ENCODE results near the gene CHST9.
"Not testable (repeated sequence)": the region's sequence is repeated elsewhere in the genome, so short reads cannot be mapped to it uniquely, and the experiment has no call there.

CHST9 gene, protein sequence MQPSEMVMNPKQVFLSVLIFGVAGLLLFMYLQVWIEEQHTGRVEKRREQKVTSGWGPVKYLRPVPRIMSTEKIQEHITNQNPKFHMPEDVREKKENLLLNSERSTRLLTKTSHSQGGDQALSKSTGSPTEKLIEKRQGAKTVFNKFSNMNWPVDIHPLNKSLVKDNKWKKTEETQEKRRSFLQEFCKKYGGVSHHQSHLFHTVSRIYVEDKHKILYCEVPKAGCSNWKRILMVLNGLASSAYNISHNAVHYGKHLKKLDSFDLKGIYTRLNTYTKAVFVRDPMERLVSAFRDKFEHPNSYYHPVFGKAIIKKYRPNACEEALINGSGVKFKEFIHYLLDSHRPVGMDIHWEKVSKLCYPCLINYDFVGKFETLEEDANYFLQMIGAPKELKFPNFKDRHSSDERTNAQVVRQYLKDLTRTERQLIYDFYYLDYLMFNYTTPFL

DNA sequence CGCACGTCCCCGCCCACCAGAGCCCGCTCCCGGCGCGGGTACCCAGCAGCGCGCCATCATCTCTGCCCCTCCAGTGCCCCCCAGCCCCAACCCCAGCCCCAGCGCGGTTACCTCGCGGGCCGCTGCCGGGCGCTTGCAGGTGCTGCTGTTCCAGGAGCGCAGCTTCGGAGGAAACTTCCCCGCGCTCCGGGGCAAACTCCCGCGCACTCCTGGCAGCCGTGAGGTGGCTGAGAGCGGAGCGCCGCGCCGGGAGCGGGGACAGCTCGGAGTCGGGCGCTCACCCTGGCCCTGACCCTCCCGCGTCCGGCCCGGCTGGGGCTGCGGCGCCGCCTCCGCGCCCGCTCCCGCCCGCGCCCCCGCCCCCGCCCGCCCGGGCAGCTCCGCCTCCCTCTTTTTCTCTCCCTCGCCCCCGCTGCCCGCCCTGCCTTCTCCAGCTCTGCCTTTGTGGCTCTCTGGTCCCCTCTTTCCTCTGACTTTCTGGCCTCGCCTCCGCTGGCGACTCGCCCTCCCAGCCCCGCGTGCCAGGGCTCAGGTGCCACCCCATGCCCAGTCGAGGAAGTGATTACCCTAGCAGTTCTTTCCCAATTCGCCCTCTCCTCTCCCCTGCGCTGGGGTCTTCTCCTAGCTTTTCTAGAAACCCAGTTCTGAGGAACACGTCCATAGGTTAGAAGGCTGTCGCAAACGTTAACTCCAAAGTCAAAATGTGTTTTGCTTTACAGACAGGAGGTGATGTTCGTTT, at the start of gene CHST9:
TSS of gene CHST9 (minus strand) at position 284 of the 739 bp plus-strand sequence. CDS start 42,499 bp downstream, outside the sequence.
- no peak within 1 kb of the TSS for H3K27ac ChIP-seq
- ChIA-PET CTCF (no interaction called here), POLR2A (ENCODE audit: low non-redundant PET) (no interaction called here)
- TF ChIP-seq, protein P1, sequence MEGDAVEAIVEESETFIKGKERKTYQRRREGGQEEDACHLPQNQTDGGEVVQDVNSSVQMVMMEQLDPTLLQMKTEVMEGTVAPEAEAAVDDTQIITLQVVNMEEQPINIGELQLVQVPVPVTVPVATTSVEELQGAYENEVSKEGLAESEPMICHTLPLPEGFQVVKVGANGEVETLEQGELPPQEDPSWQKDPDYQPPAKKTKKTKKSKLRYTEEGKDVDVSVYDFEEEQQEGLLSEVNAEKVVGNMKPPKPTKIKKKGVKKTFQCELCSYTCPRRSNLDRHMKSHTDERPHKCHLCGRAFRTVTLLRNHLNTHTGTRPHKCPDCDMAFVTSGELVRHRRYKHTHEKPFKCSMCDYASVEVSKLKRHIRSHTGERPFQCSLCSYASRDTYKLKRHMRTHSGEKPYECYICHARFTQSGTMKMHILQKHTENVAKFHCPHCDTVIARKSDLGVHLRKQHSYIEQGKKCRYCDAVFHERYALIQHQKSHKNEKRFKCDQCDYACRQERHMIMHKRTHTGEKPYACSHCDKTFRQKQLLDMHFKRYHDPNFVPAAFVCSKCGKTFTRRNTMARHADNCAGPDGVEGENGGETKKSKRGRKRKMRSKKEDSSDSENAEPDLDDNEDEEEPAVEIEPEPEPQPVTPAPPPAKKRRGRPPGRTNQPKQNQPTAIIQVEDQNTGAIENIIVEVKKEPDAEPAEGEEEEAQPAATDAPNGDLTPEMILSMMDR (conservative IDR thresholded peaks at IDR 0.05; ENCODE audit: low read depth): no peak
- DNase-seq (ENCODE audit: low spot score): peak; percentile 2

DNA sequence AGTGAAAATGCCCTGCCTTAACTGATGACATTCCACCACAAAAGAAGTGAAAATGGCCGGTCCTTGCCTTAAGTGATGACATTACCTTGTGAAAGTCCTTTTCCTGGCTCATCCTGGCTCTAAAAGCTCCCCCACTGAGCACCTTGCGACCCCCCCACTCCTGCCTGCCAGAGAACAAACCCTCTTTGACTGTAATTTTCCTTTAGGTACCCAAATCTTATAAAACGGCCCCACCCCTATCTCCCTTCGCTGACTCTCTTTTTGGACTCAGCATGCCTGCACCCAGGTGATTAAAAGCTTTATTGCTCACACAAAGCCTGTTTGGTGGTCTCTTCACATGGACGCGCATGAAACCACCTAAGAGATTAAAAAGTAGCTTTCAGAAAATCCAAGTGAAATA, 47.2 kb upstream of the CHST9 start:
- DNase-seq (ENCODE audit: low spot score); POLR2A ChIA-PET (ENCODE audit: low non-redundant PET); H3K27ac ChIP-seq: not testable (repeated sequence)
- CTCF ChIA-PET: interaction anchor here (0.6 kb wide), 1 partner anchor 14 kb away, joined by 4 read pairs; no protein-coding TSS in a partner anchor

DNA sequence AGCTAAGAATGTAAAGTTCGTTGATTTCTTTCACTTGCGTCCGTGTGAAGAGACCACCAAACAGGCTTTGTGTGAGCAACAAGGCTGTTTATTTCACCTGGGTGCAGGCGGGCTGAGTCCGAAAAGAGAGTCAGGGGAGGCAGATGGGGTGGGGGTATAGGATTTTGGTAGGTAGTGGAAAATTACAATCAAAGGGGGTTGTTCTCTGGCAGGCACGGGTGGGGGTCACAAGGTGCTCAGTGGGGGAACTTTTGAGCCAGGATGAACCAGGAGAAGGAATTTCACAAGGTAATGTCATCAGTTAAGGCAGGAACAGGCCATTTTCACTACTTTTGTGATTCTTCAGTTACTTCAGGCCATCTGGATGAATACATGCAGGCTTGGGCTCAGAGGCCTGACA, 46.6 kb upstream of the CHST9 start:
- POLR2A ChIA-PET (ENCODE audit: low non-redundant PET); CTCF ChIA-PET; DNase-seq (ENCODE audit: low spot score); H3K27ac ChIP-seq: not testable (repeated sequence)

DNA sequence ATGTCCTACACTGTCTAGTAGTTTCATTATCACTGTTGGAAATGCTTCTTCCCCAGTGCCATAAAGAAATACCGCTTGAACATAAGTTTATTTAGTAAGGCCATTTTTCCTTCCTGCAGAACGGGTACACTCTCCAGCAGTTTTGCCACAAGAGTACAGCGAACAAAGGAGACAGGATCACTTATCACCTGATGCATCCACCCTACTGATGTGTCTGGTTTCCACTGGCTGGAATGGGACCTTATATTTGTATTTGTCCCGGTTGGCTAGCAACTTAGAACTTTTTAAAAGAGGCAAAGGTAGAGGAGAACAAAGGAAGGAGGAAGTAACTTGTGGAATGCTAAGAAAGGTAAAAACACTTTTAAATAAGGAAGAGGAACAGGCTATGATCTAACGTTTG, 46.1 kb upstream of the CHST9 start:
- CTCF ChIA-PET; POLR2A ChIA-PET (ENCODE audit: low non-redundant PET); DNase-seq (ENCODE audit: low spot score); H3K27ac ChIP-seq: not testable (repeated sequence)

DNA sequence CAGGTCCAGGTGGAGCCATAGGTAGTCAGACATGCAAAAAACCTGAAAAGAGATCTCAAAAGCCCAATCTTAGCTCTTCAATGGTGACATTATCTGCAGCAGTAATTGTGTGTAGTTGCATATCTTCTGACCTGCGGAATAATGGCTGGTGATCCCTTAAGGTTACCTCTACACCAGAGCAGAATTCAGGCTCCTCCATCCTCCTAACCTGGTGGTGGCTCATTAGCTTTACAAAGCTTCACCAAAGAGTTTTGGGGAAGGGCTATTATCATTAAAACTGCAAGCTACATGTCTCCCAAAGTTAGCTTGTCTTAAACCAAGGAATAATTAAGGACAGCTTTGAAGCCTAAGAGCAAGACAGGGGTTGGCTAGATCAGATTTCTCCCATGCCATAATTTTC, 42.6 kb upstream of the CHST9 start:
- ChIA-PET POLR2A (ENCODE audit: low non-redundant PET) (no interaction called here), CTCF (no interaction called here)
- TF ChIP-seq, protein P1 (conservative IDR thresholded peaks at IDR 0.05; ENCODE audit: low read depth): no peak
- H3K27ac ChIP-seq: no peak overlapping the region
- no peak for DNase-seq (ENCODE audit: low spot score)

DNA sequence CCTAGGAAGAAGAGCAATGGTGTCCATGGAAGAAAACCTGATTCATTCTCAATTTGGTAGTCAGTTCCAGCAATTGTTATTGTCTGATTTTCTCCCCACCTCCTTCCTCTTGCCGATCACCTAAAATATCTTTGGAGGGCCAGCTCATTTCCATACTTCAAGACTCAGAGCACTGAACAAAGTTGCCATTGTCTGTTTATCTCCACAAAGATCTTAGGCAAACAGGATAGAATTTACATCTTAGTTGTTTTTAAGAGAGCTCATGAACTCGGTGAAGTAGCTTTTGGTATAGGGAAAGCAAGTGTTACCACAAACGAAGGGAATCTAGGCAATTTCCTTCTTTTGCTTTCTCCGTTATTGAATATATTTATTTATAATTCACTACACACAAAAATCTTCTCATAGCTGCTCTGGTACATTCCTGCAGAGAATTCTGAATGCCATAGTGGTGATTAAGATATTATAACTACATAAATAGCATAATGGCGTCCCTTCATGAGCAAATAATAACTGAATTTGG, 41.5 kb upstream of the CHST9 start:
- CTCF ChIA-PET: interaction anchor here (0.7 kb wide), 1 partner anchor 399 kb away, joined by 3 read pairs; no protein-coding TSS in a partner anchor
- no peak overlapping the region for H3K27ac ChIP-seq
- POLR2A ChIA-PET (ENCODE audit: low non-redundant PET): no interaction called here
- TF ChIP-seq, protein P1 (conservative IDR thresholded peaks at IDR 0.05; ENCODE audit: low read depth): no peak
- no peak for DNase-seq (ENCODE audit: low spot score)

DNA sequence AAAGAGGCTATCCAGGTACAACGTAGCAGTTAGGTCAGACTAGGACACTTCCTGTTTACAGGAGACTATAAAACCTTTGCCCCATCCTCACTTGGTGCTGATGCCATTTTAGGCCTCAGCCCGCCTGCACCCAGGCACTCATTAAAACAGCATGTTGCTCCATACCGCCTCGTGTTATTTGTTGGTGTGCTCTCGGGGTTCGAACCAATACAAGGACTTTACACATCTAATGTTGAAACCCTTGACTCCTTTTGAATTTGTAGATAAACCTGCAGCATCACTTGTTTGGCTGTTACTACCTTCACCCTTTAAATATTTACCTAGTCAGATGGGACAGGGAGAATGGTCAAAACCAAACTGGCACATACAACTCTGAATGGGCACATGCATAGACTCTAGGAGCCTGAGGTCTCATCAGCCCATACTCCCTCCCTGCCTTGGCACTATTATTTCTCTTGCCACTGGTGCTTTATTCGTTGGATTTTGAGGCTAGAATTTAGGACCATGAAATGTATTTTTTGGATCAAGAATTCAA, 40.9 kb upstream of the CHST9 start:
- POLR2A ChIA-PET (ENCODE audit: low non-redundant PET): no interaction called here
- TF ChIP-seq, protein P1 (conservative IDR thresholded peaks at IDR 0.05; ENCODE audit: low read depth): no peak

More for the DNA sequence above, 40.9 kb upstream of the CHST9 start:
- CTCF ChIA-PET: no interaction called here
- H3K27ac ChIP-seq: no peak overlapping the region
- no peak for DNase-seq (ENCODE audit: low spot score)

Measured in RWPE1 (cell line).